NCI-H2107 treated with DMSO at 0.1 percent for 48 hours (cell line): ENCODE measurements around the gene DNAJC4.

Experiments used
- DNase-seq: peaks from one replicate; lab custom pipeline; 2025; ENCODE audit not compliant: unreplicated experiment; lab: John Stamatoyannopoulos, UW

Gene DNAJC4, protein sequence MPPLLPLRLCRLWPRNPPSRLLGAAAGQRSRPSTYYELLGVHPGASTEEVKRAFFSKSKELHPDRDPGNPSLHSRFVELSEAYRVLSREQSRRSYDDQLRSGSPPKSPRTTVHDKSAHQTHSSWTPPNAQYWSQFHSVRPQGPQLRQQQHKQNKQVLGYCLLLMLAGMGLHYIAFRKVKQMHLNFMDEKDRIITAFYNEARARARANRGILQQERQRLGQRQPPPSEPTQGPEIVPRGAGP

DNA sequence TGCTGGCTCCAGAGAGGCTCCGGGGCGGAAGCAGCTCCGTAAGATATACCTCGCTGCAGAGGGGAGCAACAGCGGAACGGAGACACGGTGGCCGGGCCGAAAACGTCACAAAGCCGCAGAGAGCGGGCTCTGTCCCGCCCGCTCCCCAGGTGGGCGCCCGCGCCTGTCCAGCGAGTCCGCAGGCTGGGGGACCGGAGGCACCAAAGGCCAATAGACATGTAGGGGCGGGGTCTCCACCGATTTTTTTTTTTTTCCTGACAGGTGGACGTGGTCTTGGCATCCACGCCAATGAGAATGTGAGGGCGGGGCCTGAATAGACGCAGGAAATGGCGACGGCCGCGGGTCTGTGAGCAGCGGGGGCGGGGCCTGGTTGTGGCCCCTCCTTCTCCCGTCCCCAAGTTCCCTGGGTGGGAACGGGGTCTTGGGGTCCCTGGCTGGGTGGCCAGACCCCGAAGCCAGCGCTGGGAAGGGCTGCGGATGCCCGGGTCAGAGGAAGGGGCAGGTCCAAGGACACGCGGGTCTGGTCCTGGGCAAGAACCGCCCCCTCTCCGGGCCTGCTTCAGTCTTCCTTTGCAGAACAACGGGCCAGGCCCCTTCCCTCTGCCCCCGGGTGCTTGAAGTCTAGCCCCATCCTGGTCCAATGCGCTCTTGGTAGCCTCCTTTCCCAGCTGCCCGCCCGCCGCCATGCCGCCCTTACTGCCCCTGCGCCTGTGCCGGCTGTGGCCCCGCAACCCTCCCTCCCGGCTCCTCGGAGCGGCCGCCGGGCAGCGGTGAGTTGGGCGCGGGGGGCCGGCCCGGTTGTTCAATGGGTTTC lies at the start of gene DNAJC4:
Gene DNAJC4 (plus strand): TSS at position 378 of the 814 bp plus-strand sequence. CDS start 307 bp downstream, at position 685.
- peak; percentile 90 for DNase-seq

DNA sequence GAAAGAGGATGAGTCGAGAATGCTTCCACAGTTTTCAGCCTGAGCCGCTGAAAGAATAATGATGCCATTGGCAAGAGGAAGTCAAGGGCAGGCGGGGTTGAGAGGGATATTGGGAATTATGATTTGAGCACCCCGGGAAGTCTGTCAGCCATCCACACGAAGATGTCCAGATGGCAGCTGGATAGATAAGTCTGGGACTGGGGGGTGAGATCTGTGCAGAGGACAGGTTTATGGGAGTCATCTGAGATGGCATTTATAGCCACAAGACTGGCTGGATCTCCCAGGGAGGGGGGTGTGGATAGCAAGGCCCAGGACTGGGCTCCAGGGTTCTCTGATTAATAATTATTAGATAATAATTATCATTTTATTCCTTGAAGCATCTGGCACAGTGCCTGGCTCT lies 49.5 kb upstream of the DNAJC4 start:
- no peak for DNase-seq

DNA sequence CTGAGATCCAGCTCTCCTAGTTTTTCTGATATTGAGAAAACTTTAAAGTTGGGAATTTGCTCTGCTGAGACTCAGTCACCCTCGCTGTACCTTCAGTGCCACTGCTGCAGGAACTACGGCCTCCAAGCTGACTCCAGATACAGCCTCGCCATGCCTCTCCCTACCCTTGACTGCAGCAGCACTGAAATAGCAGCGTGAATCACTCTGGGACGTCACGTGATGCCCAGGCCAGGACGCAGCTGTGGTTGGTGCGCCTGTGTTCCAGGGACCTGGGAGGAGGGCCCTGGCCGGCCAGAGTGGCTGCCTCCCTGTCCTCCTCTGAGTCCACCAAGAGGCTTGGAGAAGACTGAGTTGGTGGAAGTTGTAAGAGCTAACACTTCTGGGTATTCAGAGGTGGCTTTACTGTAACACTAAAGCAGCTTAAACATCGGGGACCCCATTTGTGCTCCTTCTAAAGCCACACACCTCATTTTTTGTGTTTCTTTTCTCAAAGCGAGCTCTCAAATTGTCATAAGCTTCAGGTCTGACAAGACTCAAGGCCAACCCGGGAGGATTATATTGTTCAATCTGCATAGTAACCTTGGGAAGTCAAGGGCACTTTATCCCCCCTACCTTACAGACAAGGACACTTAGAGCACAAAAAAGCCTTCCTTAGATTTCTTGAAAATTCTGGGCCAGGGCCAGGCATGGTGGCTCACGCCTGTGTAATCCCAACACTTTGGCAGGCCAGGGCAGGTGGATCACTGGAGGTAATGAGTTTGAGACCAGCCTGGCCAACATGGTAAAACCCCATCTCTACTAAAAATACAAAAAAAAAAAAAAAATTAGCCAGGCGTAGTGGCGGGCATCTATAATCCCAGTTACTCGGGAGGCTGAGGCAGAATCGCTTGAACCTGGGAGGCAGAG lies 48.6 kb upstream of the DNAJC4 start:
- DNase-seq: peak; percentile 69

DNA sequence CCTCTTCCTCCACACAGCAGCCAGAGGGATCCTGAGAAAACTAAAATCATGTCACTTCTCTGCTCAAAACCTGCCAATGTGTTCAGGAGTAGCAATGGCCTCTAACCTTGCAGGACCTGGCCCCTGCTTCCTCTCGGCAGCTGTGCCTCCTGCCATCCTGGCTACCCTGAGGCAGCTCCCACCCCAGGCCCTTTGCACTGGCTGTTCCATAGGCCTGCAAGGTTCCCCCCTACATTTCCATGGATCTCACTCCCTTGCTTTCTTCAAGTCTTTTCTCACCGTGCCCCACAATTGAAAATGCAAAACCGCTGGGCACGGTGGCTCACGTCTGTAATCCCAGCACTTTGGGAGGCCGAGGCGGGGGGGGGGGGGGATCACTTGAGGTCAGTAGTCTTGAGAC lies 46.5 kb upstream of the DNAJC4 start:
- no peak for DNase-seq

DNA sequence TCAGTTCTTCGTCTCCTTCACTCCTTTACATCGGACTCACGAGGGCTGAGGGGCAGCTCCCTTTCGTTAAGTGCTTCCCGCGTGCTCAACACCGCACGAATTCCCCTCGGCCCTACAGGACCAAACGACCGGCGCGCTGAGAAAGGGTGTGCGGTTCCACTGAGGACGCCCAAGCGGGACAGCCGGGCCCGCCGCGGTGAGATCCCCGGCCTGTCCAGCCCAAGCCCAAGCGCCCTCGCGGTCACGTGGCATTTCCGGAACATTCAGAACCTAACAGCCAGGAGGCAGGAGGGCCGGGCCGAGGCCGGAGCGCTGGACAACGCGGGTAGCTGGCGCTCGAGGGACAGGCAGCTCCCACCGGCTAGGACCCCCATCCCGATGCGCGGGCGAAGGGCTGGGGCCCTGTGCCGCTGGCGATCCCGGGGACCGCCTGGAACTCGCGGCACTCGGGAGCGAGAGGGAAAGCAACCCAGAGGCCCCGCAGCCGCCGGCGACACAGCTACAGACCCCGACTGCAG lies 45.1 kb upstream of the DNAJC4 start:
- DNase-seq: peak; percentile 50

DNA sequence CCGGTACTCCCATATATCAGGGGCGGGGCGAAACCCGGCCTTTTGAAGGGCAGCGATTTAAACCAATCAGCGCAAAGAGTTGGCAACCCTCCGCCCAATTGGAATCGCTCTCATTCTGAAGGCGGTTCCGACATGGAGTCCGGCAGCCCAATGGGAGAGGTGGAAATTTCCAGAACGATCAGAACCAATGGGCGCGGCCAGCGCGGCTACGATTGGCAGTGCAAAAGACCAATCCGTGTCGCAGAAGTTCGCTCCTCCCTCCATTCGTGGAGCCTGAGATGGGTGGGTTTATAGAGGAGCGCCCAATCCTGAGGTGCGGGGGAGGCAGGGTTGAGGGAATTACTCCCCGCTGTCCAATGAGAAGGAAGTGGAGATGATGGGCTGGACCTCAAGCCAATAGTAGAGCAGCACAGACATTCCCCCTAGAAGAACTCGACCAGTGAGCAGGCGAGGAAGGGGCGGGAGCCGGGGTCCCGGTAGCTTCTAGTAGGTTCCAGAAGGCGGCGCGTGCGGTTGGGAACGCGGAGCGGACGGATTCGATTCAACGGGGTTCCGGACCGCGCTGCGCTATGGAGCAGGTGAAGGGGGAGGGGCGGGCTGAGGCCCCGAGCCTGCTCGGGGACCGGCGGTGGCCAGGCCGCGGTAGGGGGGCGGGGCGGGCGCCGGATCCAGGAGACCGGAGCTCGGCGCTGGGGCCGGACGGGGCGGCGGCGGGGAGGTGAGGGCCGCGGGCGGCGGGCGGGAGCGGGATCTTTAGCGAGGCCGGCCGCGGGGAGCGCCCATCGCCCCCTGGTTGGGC lies 44.5 kb upstream of the DNAJC4 start, which contains the start of gene STIP1:
Gene STIP1 (plus strand): TSS at position 479 of the 799 bp plus-strand sequence. CDS start 91 bp downstream, at position 570.
- peak; percentile 99 for DNase-seq

DNA sequence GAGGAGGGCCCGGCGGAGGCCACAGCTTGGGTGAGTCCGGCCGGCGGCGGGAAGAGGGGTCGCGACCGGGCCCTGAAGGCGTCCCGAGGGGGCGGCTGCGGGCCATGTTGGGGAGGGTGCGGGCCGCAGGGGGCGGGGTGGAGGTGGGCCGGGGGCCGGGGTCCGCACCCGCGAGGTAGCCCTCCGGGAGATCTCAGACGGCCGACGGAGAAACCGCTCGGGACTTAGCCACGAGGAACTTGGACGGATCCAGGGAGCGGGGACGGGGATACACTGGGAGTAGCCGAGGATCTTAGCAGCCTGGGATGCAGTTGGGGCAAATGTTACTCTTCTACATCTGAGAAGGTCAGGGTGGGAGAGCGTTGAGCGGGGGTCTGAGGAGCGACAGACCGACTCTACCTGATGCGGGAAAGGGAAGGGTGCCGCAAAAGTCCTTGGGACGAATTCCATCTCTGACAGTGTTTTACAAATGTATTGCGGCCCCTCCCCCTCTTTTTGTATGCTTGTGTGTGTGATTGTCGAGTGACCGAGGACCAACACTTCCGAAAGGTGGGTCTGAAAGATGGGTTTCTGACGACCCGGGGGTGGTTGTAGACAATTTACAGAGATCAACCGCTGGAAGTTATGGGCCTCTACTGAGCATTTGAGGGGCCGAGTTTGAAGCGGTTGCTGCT lies 43.7 kb upstream of the DNAJC4 start:
- no peak for DNase-seq

DNA sequence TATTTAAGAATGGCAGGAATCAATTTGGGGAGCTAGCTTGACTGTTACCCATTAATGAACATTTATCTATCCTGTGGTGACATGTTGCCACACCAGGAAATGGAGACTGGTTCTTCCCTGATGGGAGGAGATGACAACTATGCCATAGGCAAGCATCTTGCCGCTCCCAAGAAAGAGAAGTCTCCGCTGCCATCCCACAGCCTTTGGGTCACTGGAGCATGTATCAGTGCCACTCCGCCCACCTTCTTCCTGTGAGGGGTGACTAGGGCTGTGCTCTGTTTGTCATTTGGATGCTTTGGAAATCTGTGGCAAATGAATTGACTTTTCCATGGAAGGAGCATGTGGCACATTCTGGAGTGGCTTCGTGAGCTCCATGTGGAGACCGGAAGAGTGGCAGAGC lies 37.9 kb upstream of the DNAJC4 start:
- no peak for DNase-seq

DNA sequence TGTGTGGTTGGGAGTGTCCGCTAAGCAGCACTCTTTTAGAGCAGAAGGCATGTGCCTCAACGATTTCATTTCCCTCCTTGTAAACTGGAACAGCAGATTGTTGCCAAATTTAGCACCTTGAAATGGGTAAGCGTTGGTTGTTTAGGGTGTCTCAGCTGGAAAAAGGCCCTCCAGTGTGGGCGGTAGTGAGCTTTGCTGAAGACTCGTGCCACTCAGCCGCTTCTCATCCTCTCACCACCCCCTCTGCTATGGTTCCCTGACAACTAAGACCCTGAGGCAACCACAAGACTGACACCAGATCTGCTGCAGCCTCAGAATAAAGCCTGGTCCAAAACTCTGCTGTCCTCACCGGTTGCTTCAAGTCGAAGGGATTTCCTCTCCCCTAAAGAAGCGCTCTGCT lies 33.7 kb upstream of the DNAJC4 start:
- DNase-seq: no peak

DNA sequence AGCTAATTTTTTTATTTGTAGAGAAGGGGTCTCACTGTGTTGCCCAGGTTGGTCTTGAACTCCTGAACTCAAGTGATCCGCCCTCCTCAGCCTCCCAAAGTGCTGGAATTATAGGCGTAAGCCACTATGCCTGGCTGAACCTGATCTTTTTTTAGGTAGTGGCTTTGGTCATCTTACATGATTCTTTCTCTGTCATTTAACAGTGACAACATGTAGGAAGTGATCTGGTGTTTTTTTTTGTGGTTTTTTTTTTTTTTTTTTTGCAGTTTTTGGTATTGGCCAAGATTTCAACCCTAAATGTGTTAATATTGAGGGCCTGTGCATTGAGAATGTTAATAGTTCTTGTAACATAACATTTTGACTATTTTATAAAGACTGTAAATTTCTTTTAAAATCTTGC lies 31.8 kb upstream of the DNAJC4 start:
- no peak for DNase-seq

DNA sequence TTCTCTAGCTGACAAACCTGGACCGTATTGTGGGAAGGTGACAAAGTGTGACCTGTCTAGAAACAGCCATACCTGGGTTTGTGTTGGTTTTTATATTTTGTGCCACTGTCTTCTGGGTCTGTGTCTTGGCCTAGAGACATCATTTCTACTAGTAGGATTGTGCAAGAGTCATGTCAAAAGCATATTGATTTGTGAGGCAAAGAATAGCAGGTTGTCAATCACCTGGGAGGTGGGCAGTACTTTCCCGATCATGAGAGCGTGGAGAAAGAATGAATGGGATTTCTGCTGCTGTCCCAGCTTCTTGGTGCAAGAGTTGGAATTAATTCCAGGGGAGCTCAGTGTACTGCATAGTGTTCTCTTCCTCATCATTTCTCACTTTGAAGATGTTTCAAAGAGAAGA lies 28.8 kb upstream of the DNAJC4 start:
- DNase-seq: no peak

DNA sequence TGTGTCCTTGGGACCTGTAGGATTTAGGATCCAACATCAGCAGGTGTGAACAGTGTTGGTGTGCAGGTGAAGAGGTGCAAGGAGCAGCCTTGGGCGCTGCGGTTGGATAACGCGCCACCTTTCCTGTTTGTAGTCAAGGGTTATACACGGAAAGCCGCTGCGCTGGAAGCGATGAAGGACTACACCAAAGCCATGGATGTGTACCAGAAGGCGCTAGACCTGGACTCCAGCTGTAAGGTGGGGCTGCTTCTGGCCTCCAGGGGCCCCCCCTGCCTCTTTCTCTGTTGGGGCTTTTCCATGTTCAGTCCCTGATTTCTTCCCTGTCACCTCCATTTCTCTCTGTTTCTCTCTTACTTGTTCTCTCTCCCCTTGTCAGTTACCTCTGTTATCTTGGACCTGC lies 27.4 kb upstream of the DNAJC4 start:
- no peak for DNase-seq

DNA sequence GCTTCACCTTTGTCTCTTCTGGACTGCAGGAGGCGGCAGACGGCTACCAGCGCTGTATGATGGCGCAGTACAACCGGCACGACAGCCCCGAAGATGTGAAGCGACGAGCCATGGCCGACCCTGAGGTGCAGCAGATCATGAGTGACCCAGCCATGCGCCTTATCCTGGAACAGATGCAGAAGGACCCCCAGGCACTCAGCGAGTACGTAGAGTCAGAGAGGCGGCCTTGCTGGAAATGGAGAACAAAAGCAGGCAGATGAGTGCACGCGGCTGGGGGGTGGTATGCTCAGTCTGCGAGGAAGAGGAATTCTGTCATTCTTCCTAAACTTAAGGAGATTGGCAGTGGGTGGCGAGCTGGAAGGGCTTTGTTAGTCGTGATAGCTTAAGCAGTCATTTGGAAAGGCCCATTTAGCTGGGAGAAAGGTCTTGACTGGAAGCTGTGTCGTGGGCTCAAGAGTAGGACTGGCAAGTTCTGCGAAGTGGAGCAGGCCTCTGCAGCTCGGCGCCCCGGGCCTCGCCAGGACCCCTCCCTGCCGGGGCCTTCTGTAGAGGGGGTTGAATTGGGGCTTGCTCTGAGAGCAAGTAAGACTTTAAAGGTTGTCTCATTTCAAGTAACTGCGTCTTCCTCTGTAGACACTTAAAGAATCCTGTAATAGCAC lies 26.8 kb upstream of the DNAJC4 start:
- DNase-seq: no peak

DNA sequence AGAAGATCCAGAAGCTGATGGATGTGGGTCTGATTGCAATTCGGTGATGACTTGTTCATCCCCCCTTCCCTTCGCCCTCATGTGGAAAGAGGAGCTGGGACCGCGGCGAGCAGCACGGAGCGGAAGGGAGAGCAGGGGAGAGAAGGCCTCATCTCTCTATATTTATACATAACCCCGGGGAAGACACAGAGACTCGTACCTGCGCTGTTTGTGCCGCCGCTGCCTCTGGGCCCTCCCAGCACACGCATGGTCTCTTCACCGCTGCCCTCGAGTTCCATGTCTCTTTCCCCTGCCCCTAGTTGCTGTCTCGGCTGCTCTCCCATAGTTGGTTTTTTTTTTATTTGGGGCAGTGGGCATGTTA lies 26.3 kb upstream of the DNAJC4 start:
- DNase-seq: no peak

DNA sequence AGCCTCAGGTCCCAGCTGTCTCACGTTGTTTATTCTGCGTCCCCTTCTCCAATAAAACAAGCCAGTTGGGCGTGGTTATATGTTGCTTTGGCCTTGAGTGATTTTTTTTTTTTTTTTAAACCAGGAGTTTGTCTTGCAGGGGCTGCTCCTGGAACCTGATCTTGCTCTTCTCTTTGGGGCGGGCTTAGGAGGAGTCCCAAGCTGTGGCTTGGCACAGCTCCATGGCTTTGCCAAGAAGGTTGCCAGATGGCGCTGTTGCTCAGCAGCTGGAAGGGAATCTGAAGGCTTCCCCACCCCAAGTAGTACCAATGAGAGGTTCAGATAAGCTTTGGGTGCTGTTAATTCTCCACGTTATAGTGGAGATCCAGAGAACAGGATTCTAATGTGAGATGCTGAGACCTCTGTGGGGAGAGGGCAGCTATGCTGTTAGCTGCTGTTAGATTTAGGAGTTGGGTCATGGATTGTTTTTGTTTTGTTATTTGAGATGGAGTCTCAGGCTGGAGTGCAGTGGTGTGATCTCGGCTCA lies 25.8 kb upstream of the DNAJC4 start:
- DNase-seq: peak; percentile 91

DNA sequence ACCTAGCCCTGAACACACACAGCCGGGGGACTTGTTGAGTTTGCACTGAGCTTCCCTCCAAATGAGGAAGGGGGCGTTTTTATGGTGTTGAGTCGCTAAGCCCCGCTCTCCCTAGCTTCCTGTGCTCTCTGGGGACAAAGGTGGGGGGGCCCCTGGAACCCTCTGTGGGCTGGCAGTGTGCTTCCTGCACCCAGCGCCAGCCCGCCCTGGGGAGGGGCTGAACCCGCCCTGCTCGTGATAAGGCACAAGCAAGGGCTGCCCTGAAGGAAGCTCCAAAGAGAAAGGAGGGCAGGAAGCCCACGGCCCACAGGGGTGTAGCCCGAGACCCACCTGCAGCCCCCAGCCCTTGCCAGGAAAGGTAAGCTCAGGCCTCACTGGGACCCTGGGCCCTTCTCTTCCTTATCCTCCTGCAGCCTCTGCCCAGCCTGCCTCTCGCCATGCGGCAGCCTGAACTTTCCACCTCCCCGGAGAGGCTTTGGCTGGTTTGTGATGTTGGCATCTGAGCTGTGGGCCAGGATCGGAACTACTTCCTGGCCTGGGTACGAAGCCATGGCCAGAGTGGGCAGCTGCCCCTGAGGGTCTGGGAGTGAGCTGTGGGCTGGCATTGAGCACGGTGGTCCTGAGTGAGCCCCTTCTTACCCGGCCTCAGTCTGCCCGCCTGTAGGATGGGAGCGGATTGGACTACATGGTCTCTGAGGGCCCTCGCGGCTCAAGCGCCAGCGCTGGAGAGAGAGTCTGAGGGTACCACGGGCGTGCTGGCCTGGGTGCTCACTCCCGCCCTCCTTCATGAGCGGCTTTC lies 23.7 kb upstream of the DNAJC4 start, which contains the start of gene FERMT3:
Gene FERMT3 (plus strand): TSS at position 265 of the 799 bp plus-strand sequence. CDS start 644 bp downstream, outside the sequence.
- DNase-seq: no peak

DNA sequence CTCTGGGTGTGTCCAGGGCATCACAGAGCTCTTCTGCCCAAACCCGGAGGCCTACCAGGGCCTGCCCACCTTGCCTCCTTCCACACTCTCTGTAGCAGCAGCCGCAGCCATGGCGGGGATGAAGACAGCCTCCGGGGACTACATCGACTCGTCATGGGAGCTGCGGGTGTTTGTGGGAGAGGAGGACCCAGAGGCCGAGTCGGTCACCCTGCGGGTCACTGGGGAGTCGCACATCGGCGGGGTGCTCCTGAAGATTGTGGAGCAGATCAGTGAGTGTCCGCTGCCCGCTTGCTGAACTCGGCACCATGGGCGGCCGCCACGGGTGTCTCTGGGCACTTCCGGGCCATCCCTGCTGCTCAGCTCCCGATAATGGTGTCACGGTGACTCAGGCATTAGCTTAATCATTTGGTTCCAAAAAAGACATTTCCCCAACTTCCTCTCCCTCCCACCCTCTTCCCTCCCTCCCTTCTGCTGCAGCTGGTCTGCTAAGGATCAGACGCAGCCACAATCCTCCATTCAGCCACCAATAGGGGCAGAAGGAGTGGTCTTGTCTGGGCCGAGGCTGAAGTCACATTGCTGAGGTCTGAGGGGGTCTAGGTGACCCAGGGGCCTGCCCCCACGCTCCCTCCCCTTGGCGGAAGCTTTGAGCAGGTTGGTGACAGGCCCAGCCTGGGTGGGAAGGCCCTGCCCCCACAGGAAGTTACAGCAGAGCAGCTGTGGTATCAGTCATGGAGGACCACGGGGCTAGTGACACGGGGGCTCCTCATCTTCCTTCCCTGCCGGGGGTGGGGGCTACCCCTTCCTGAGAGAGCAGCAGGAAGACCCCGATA lies 22.9 kb upstream of the DNAJC4 start:
- no peak for DNase-seq
